ENCODE measurements around the gene ZPR1.
"Not testable (repeated sequence)": the region's sequence is repeated elsewhere in the genome, so short reads cannot be mapped to it uniquely, and the experiment has no call there.

ZPR1 gene

GRCh38 chr11:116823031-116823843 is 35.4 kb upstream of the ZPR1 start, which contains the start of gene APOA4:
TSS of gene APOA4 (minus strand) at chr11:116823304. CDS start at chr11:116823191, 113 bp downstream.
- no peak for DNase-seq

- DNase-seq, result no peak
Measured at GRCh38 chr11:116822575-116822974, 34.8 kb upstream of the ZPR1 start.

GRCh38 chr11:116821050-116821918 is 33.5 kb upstream of the ZPR1 start:
- no peak for DNase-seq

GRCh38 chr11:116819049-116819448 is 31.2 kb upstream of the ZPR1 start:
- DNase-seq, result no peak

GRCh38 chr11:116814502-116814901 is 26.7 kb upstream of the ZPR1 start:
- DNase-seq, result no peak

- no peak for DNase-seq
Measured at GRCh38 chr11:116813781-116814471, 26.1 kb upstream of the ZPR1 start.

- DNase-seq, result no peak
Measured at GRCh38 chr11:116813170-116813569, 25.3 kb upstream of the ZPR1 start.

GRCh38 chr11:116812109-116812508 is 24.3 kb upstream of the ZPR1 start:
- DNase-seq, result no peak

GRCh38 chr11:116811194-116811593 is 23.4 kb upstream of the ZPR1 start:
- no peak for DNase-seq

GRCh38 chr11:116808262-116809175 is 20.7 kb upstream of the ZPR1 start:
- no peak for DNase-seq

- DNase-seq, result no peak
Measured at GRCh38 chr11:116807601-116808261, 19.9 kb upstream of the ZPR1 start.

- DNase-seq, result no peak
Measured at GRCh38 chr11:116804001-116804400, 16.2 kb upstream of the ZPR1 start.

- not testable (repeated sequence) for DNase-seq
Measured at GRCh38 chr11:116801662-116802061, 13.8 kb upstream of the ZPR1 start.

GRCh38 chr11:116800610-116801009 is 12.8 kb upstream of the ZPR1 start:
- no peak for DNase-seq

- no peak for DNase-seq
Measured at GRCh38 chr11:116798368-116798767, 10.5 kb upstream of the ZPR1 start.

- no peak for DNase-seq
Measured at GRCh38 chr11:116797816-116798215, 10.0 kb upstream of the ZPR1 start.

- DNase-seq, result no peak
Measured at GRCh38 chr11:116796548-116796947, 8.7 kb upstream of the ZPR1 start.

GRCh38 chr11:116794851-116795250 is 7.0 kb upstream of the ZPR1 start:
- DNase-seq, result no peak

GRCh38 chr11:116793772-116794097 is 5.9 kb upstream of the ZPR1 start:
- DNase-seq, result no peak

GRCh38 chr11:116792869-116793771 is 5.3 kb upstream of the ZPR1 start:
- no peak for DNase-seq
